Measurements from ENCODE around the gene POM121L2.

GRCh38 chr6:27297857-27298730 is 14.0 kb downstream of the POM121L2 start:
- no peak for TF ChIP-seq CTCF (IDR thresholded peaks at IDR 0.05; ENCODE audit: extremely low read depth in 1 of 2, insufficient read depth in 1 of 2, low read depth in 1 of 2, low read length in 2 of 2)
- TF ChIP-seq JUN (IDR thresholded peaks at IDR 0.05; ENCODE audit: borderline replicate concordance, insufficient read depth, insufficient read length, low read depth) = no peak
- TF ChIP-seq MYC (IDR thresholded peaks at IDR 0.05; ENCODE audit: low read depth, low read length) = no peak
